PFSK-1 (cell line): ENCODE data around the gene SLC9B2.

Source experiments
- POLR2AphosphoS5 ChIP-seq: IDR thresholded peaks from 2 replicates; pipeline ENCODE4 v1.6.1; 2012; ENCODE audit warnings: low read depth, mild to moderate bottlenecking, control low read depth, low read length, moderate library complexity
- REST ChIP-seq, 2 experiments: IDR thresholded peaks; 2 replicates each; pipeline versions ENCODE4 v1.6.1 to v1.8.0; 2011 to 2012; ENCODE audit warnings: low read depth in 2 of 2, low read length in 2 of 2, control low read depth in 1 of 2, inconsistent platforms in 1 of 2, mild to moderate bottlenecking in 1 of 2, moderate library complexity in 1 of 2; ENCODE audit not compliant: insufficient read depth in 1 of 2

GRCh38 chr4:102988429-102989020, 88.0 kb downstream of the SLC9B2 start:
- TF ChIP-seq POLR2AphosphoS5 (no peak), REST (IDR thresholded peaks at IDR 0.05; ENCODE audit: insufficient read depth in 1 of 2, low read depth in 2 of 2, low read length in 2 of 2) (no peak)
